K562 (cell line): ENCODE measurements around the gene UFSP1. TPM values are rescaled to one million over a fixed set of nuclear protein-coding genes. Genes with fewer than 3 reads are reported as not detected.

ENCODE experiments used
- CCNT2 ChIP-seq: IDR thresholded peaks from 2 replicates; pipeline ENCODE4 v1.6.1; 2011; ENCODE audit warnings: borderline replicate concordance, low read depth, mild to moderate bottlenecking, moderate library complexity, mixed read lengths, low read length; ENCODE audit not compliant: insufficient read length; ENCODE audit errors: extremely low read depth
- CHD2 ChIP-seq: IDR thresholded peaks from 2 replicates; pipeline ENCODE4 v1.6.1; 2011; ENCODE audit warnings: low read depth, low read length
- CREM ChIP-seq: IDR thresholded peaks from 2 replicates; pipeline ENCODE4 v1.6.1; 2014; ENCODE audit warnings: antibody characterized with exemption, low read depth
- E4F1 ChIP-seq: fragments of 250-450 bp; sonication (Bioruptor Pico); IDR thresholded peaks from 2 replicates; pipeline ENCODE4 v1.5.0; 2021; ENCODE audit warnings: mild to moderate bottlenecking, borderline replicate concordance
- FIP1L1 ChIP-seq: fragments of 200-400 bp; formaldehyde crosslinking; IDR thresholded peaks from 2 replicates; pipeline ENCODE4 v1.6.1; 2018; ENCODE audit warnings: mild to moderate bottlenecking, low read depth, low read length; ENCODE audit not compliant: poor library complexity, severe bottlenecking
- FOXJ3 ChIP-seq: sonication (generic); formaldehyde crosslinking; IDR thresholded peaks from 2 replicates; pipeline ENCODE4 v1.4.0; 2020; ENCODE audit warnings: mild to moderate bottlenecking, missing genetic modification reagents
- GABPA ChIP-seq: fragments of 200-800 bp; sonication (Bioruptor generic); conservative IDR thresholded peaks from 2 replicates; pipeline ENCODE4 v1.6.1; 2016; ENCODE audit warnings: low read depth, missing genetic modification characterization, missing compliant biosample characterization
- KDM4B ChIP-seq, 2 experiments: fragments of 450-650 bp in 1 of 2; sonication (generic) in 1 of 2; IDR thresholded peaks; 2 replicates each; pipeline ENCODE4 v1.6.1; 2016 to 2017; ENCODE audit warnings: borderline replicate concordance in 2 of 2, antibody characterized with exemption in 1 of 2, low read depth in 1 of 2, mild to moderate bottlenecking in 1 of 2
- MAFG ChIP-seq: fragments of 450-650 bp; conservative IDR thresholded peaks from 2 replicates; pipeline ENCODE4 v1.6.1; 2016; ENCODE audit warnings: missing genetic modification characterization, missing compliant biosample characterization
- MYC ChIP-seq, 2 experiments: fragments of 250-450 bp in 1 of 2; sonication (Bioruptor Pico) in 1 of 2; IDR thresholded peaks; 2 replicates each; pipeline versions ENCODE4 v1.5.1 to v1.6.1; 2012 to 2021; ENCODE audit warnings: low read depth in 2 of 2, borderline replicate concordance in 1 of 2, improper control_type of control experiment in 1 of 2, low read length in 1 of 2, mild to moderate bottlenecking in 1 of 2, moderate library complexity in 1 of 2
- NFE2L1 ChIP-seq: fragments of 450-650 bp; IDR thresholded peaks from 2 replicates; pipeline ENCODE4 v1.6.1; 2016; ENCODE audit warnings: missing genetic modification characterization, low read depth, mild to moderate bottlenecking, missing compliant biosample characterization, moderate library complexity, borderline replicate concordance
- RBBP5 ChIP-seq: fragments of 200-600 bp; sonication (generic); IDR thresholded peaks from 2 replicates; pipeline ENCODE4 v1.6.1; 2012; ENCODE audit warnings: borderline replicate concordance, mild to moderate bottlenecking, low read length, control low read depth, inconsistent platforms; ENCODE audit not compliant: insufficient read depth, poor library complexity, severe bottlenecking
- REST ChIP-seq, 2 experiments: fragments of 450-650 bp; formaldehyde crosslinking in 1 of 2; IDR thresholded peaks; 2 replicates each; pipeline versions ENCODE4 v1.4.0 to v1.6.1; 2014 to 2020; ENCODE audit warnings: mild to moderate bottlenecking in 2 of 2, borderline replicate concordance in 1 of 2, low read depth in 1 of 2
- polyA plus RNA-seq, 8 experiments: library from polyadenylated mRNA; depleted of rRNA in 4 of 8; stranded (reverse) in 5 of 8; unstranded in 3 of 8; fragments of >200 nt; fragmentation: Nextera tagmentation in 2 of 8; fragmentation: Illumina TruSeq in 1 of 8; extraction: Ambion mirVana in 2 of 8; extraction: Trizol in 1 of 8; gene quantifications; 2 replicates each; pipeline versions ENCODE4 v1.2.1 to v1.2.3, GENCODE V29; 2011 to 2014; ENCODE audit warnings: inconsistent platforms in 1 of 8, missing spikeins in 1 of 8
- total RNA-seq, 7 experiments: library from RNA; depleted of rRNA in 6 of 7; stranded (reverse); fragments of >200 nt in 6 of 7; fragmentation: Illumina TruSeq in 2 of 7; extraction: Trizol in 2 of 7; gene quantifications; 2 replicates each; pipeline versions ENCODE4 v1.2.1 to v1.2.3, GENCODE V29; 2011 to 2021; ENCODE audit warnings: low replicate concordance in 1 of 7

Gene UFSP1
- total and polyA plus RNA-seq, 9 of the 15 experiments (the other 6 are each of a cell fraction or from before 2014, with no cell fraction given) = 0.50 to 18.8 (median 2.1) TPM

GRCh38 chr7:100888988-100889750 is at the start of gene UFSP1 (continued):
- TF ChIP-seq CREM = peak; percentile 53
- TF ChIP-seq FIP1L1 = peak; percentile 95
- peak; percentile 96 for TF ChIP-seq MYC (IDR thresholded peaks at IDR 0.05; ENCODE audit: low read depth, low read length)
- TF ChIP-seq MYC (CRISPR knock-in tag; IDR thresholded peaks at IDR 0.05; ENCODE audit: borderline replicate concordance, low read depth) = peak; percentile 93; the same call in 1 of the 2 replicates
- TF ChIP-seq KDM4B (IDR thresholded peaks at IDR 0.05; ENCODE audit: borderline replicate concordance in 2 of 2, low read depth in 1 of 2) = peak in 1 of 2 experiments; percentile 43; a peak in 1 of 4 replicates
- TF ChIP-seq GABPA = no peak
- peak; percentile 85 for TF ChIP-seq RBBP5
- TF ChIP-seq REST (IDR thresholded peaks at IDR 0.05; ENCODE audit: borderline replicate concordance) = peak; percentile 39; the same call in 1 of the 2 replicates
- TF ChIP-seq REST (CRISPR knock-in tag; IDR thresholded peaks at IDR 0.05; ENCODE audit: low read depth) = 0 out of 2 replicates have a peak, but pooled peaks have one; percentile 37
- no peak for TF ChIP-seq MAFG (tag)
- no peak; the same call in 1 of the 2 replicates for TF ChIP-seq CHD2
- TF ChIP-seq E4F1 = no peak
- no peak for TF ChIP-seq NFE2L1 (tag)
- TF ChIP-seq FOXJ3 (CRISPR knock-in tag) = no peak
- peak; percentile 76 for TF ChIP-seq CCNT2
